PC-3 (cell line): Measurements from ENCODE around the gene PMIS2.

ENCODE experiments used
- EZH2 ChIP-seq: fragments of 300-600 bp; sonication (generic); IDR thresholded peaks from one replicate; pipeline ENCODE4 v1.6.1; 2017; ENCODE audit warnings: antibody characterized with exemption, mild to moderate bottlenecking, low read length; ENCODE audit not compliant: unreplicated experiment
- EZH2phosphoT487 ChIP-seq: fragments of 300-600 bp; sonication (generic); IDR thresholded peaks from 2 replicates; pipeline ENCODE4 v1.6.1; 2018; ENCODE audit warnings: mild to moderate bottlenecking, antibody characterized with exemption, low read length, borderline replicate concordance
- TF ChIP-seq, protein P1 (sequence below): fragments of 300-600 bp; sonication (generic); conservative IDR thresholded peaks from 2 replicates; pipeline ENCODE4 v1.5.1; 2017; ENCODE audit warnings: antibody characterized with exemption, low read depth, mild to moderate bottlenecking, low read length

DNA sequence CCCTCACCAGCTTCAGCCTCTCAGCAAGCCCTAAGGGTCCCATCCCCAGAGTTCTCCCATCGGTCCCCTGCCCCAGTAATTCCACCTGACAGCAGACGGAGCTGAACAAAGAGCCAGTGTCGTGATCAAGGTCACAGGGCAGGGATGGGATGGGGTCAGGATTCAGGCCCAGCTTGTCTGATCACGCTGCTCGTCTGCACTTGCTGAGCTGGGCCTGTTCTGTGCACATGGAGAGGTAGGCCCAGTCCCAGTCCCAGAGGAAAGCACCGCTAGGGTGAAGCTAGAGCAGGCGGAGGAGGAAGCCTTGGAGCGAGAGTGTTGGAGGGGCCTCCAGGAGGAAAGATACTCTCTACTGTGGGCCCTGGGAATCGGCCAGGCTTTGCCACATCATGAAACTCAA is 35.7 kb downstream of the PMIS2 start:
- TF ChIP-seq, protein P1, sequence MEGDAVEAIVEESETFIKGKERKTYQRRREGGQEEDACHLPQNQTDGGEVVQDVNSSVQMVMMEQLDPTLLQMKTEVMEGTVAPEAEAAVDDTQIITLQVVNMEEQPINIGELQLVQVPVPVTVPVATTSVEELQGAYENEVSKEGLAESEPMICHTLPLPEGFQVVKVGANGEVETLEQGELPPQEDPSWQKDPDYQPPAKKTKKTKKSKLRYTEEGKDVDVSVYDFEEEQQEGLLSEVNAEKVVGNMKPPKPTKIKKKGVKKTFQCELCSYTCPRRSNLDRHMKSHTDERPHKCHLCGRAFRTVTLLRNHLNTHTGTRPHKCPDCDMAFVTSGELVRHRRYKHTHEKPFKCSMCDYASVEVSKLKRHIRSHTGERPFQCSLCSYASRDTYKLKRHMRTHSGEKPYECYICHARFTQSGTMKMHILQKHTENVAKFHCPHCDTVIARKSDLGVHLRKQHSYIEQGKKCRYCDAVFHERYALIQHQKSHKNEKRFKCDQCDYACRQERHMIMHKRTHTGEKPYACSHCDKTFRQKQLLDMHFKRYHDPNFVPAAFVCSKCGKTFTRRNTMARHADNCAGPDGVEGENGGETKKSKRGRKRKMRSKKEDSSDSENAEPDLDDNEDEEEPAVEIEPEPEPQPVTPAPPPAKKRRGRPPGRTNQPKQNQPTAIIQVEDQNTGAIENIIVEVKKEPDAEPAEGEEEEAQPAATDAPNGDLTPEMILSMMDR, result no peak
- TF ChIP-seq EZH2 (no peak), EZH2phosphoT487 (no peak)
